GM12892 (cell line): ENCODE data around the gene ARMC2.

Experiments used
- POLR2A ChIP-seq: IDR thresholded peaks from 2 replicates; pipeline ENCODE4 v1.6.1; 2011; ENCODE audit warnings: low read depth, low read length, control low read depth
- POLR2AphosphoS5 ChIP-seq: IDR thresholded peaks from 2 replicates; pipeline ENCODE4 v1.6.1; 2011; ENCODE audit warnings: low read depth, low read length, control low read depth
- TAF1 ChIP-seq: IDR thresholded peaks from 2 replicates; pipeline ENCODE4 v1.6.1; 2011; ENCODE audit warnings: low read depth, mild to moderate bottlenecking, control low read depth, low read length, borderline replicate concordance

GRCh38 chr6:108968325-108969316 lies 120.4 kb downstream of the ARMC2 start:
- no peak for TF ChIP-seq POLR2A
- TF ChIP-seq TAF1, result no peak
- TF ChIP-seq POLR2AphosphoS5, result no peak
